NCI-H526 treated with DMSO at 0.1 percent for 48 hours (cell line): ENCODE measurements around the gene ROR1.
"Not testable (repeated sequence)": the region's sequence is repeated elsewhere in the genome, so short reads cannot be mapped to it uniquely, and the experiment has no call there.

Experiments
- DNase-seq: peaks from one replicate; lab custom pipeline; 2025; lab: John Stamatoyannopoulos, UW

ROR1 gene

GRCh38 chr1:63825111-63825510 is 51.3 kb downstream of the ROR1 start:
- DNase-seq = no peak

GRCh38 chr1:63826246-63826861 is 52.5 kb downstream of the ROR1 start:
- DNase-seq = not testable (repeated sequence)

- no peak for DNase-seq
These were observed 53.8 kb downstream of the ROR1 start for GRCh38 chr1:63827411-63828321.

GRCh38 chr1:63828322-63829044 is 54.7 kb downstream of the ROR1 start:
- DNase-seq = no peak

GRCh38 chr1:63829349-63830327 is 55.8 kb downstream of the ROR1 start:
- no peak for DNase-seq

- no peak for DNase-seq
These were observed 57.6 kb downstream of the ROR1 start for GRCh38 chr1:63831409-63831808.

GRCh38 chr1:63833363-63834119 is 59.7 kb downstream of the ROR1 start:
- no peak for DNase-seq

- no peak for DNase-seq
These were observed 61.3 kb downstream of the ROR1 start for GRCh38 chr1:63835128-63835527.

- DNase-seq = no peak
These were observed 62.6 kb downstream of the ROR1 start for GRCh38 chr1:63836374-63836773.

- no peak for DNase-seq
These were observed 63.0 kb downstream of the ROR1 start for GRCh38 chr1:63836830-63837229.

GRCh38 chr1:63843010-63843409 is 69.2 kb downstream of the ROR1 start:
- DNase-seq = no peak

GRCh38 chr1:63843884-63844283 is 70.1 kb downstream of the ROR1 start:
- DNase-seq = no peak

GRCh38 chr1:63845346-63845745 is 71.5 kb downstream of the ROR1 start:
- DNase-seq = no peak

GRCh38 chr1:63847308-63847910 is 73.6 kb downstream of the ROR1 start:
- no peak for DNase-seq

- DNase-seq = no peak
These were observed 74.9 kb downstream of the ROR1 start for GRCh38 chr1:63848733-63849132.

GRCh38 chr1:63849149-63849548 is 75.3 kb downstream of the ROR1 start:
- no peak for DNase-seq

GRCh38 chr1:63854091-63854490 is 80.3 kb downstream of the ROR1 start:
- DNase-seq = no peak

GRCh38 chr1:63855942-63856341 is 82.1 kb downstream of the ROR1 start:
- DNase-seq = no peak

- no peak for DNase-seq
These were observed 83.1 kb downstream of the ROR1 start for GRCh38 chr1:63856924-63857323.

GRCh38 chr1:63857478-63857877 is 83.7 kb downstream of the ROR1 start:
- no peak for DNase-seq
